ENCODE data around the gene KRT78.
A peak's percentile ranks its signal among the peaks of the same experiment; 100 is the strongest.
"Not testable (repeated sequence)": the region's sequence is repeated elsewhere in the genome, so short reads cannot be mapped to it uniquely, and the experiment has no call there.

Gene KRT78

GRCh38 chr12:52872644-52873389, 24.0 kb upstream of the KRT78 start:
- no peak for DNase-seq (ENCODE audit: low read depth in 3 of 3)

GRCh38 chr12:52871291-52872039, 22.7 kb upstream of the KRT78 start:
- no peak for DNase-seq (ENCODE audit: low read depth in 3 of 3)

GRCh38 chr12:52870361-52871290, 21.8 kb upstream of the KRT78 start:
- DNase-seq (ENCODE audit: low read depth in 3 of 3), result peak; percentile 55 to 77 (median 62)

- DNase-seq (ENCODE audit: low read depth in 3 of 3), result no peak
Measured at GRCh38 chr12:52867642-52868041, 18.8 kb upstream of the KRT78 start.

GRCh38 chr12:52867152-52867551, 18.4 kb upstream of the KRT78 start:
- DNase-seq (ENCODE audit: low read depth in 3 of 3), result no peak

GRCh38 chr12:52865090-52865944, 16.5 kb upstream of the KRT78 start:
- DNase-seq (ENCODE audit: low read depth in 3 of 3), result no peak

- no peak for DNase-seq (ENCODE audit: low read depth in 3 of 3)
Measured at GRCh38 chr12:52862023-52862422, 13.2 kb upstream of the KRT78 start.

GRCh38 chr12:52861511-52861910, 12.7 kb upstream of the KRT78 start:
- DNase-seq (ENCODE audit: low read depth in 3 of 3), result no peak

- no peak for DNase-seq (ENCODE audit: low read depth in 3 of 3)
Measured at GRCh38 chr12:52860102-52860823, 11.5 kb upstream of the KRT78 start.

GRCh38 chr12:52857500-52857899, 8.7 kb upstream of the KRT78 start:
- DNase-seq (ENCODE audit: low read depth in 3 of 3), result no peak

- DNase-seq (ENCODE audit: low read depth in 3 of 3), result no peak
Measured at GRCh38 chr12:52856787-52857186, 8.0 kb upstream of the KRT78 start.

GRCh38 chr12:52856077-52856476, 7.3 kb upstream of the KRT78 start:
- DNase-seq (ENCODE audit: low read depth in 3 of 3), result not testable (repeated sequence)

- DNase-seq (ENCODE audit: low read depth in 3 of 3), result no peak
Measured at GRCh38 chr12:52851787-52852186, 3.0 kb upstream of the KRT78 start.

GRCh38 chr12:52850681-52851080, 1.9 kb upstream of the KRT78 start:
- DNase-seq (ENCODE audit: low read depth in 3 of 3), result no peak

GRCh38 chr12:52849511-52849910, 717 bp upstream of the KRT78 start:
- DNase-seq (ENCODE audit: low read depth in 3 of 3), result no peak

- DNase-seq (ENCODE audit: low read depth in 3 of 3), result no peak
Measured at GRCh38 chr12:52847335-52848102, 1.3 kb downstream of the KRT78 start.

GRCh38 chr12:52846356-52846970, 2.3 kb downstream of the KRT78 start:
- no peak for DNase-seq (ENCODE audit: low read depth in 3 of 3)

GRCh38 chr12:52845946-52846345, 2.8 kb downstream of the KRT78 start:
- no peak for DNase-seq (ENCODE audit: low read depth in 3 of 3)

- DNase-seq (ENCODE audit: low read depth in 3 of 3), result no peak
Measured at GRCh38 chr12:52844386-52844785, 4.4 kb downstream of the KRT78 start.

Measured in stimulated activated CD4-positive, alpha-beta T cell treated with anti-CD3 and anti-CD28 coated beads, TNF-alpha, amount 100 ng/mL, for 48 hours (primary cell).